Measurements from ENCODE around the gene RBM15.

Gene RBM15

GRCh38 chr1:110336300-110337039 lies 2.7 kb upstream of the RBM15 start:
- DNase-seq (ENCODE audit: insufficient read length, low spot score): no peak
- TF ChIP-seq SPI1 (IDR thresholded peaks at IDR 0.05; ENCODE audit: low read depth, low read length) (no peak), POU2F2 (IDR thresholded peaks at IDR 0.05; ENCODE audit: low read depth, low read length) (no peak), TAF1 (IDR thresholded peaks at IDR 0.05; ENCODE audit: low read depth, low read length) (no peak), POLR2AphosphoS5 (IDR thresholded peaks at IDR 0.05; ENCODE audit: low read depth, low read length) (no peak), POLR2A (IDR thresholded peaks at IDR 0.05; ENCODE audit: low read depth, low read length) (no peak), PAX5 (IDR thresholded peaks at IDR 0.05; ENCODE audit: insufficient read depth, low read length, severe bottlenecking) (no peak)
- no peak for FAIRE-seq

GRCh38 chr1:110337704-110338308 lies 1.4 kb upstream of the RBM15 start:
- DNase-seq (ENCODE audit: insufficient read length, low spot score) (peak; percentile 22), FAIRE-seq (peak; percentile 43)
- TF ChIP-seq POLR2A (IDR thresholded peaks at IDR 0.05; ENCODE audit: low read depth, low read length) (peak; percentile 15; the same call in 1 of the 2 replicates), TAF1 (IDR thresholded peaks at IDR 0.05; ENCODE audit: low read depth, low read length) (no peak)

DNA sequence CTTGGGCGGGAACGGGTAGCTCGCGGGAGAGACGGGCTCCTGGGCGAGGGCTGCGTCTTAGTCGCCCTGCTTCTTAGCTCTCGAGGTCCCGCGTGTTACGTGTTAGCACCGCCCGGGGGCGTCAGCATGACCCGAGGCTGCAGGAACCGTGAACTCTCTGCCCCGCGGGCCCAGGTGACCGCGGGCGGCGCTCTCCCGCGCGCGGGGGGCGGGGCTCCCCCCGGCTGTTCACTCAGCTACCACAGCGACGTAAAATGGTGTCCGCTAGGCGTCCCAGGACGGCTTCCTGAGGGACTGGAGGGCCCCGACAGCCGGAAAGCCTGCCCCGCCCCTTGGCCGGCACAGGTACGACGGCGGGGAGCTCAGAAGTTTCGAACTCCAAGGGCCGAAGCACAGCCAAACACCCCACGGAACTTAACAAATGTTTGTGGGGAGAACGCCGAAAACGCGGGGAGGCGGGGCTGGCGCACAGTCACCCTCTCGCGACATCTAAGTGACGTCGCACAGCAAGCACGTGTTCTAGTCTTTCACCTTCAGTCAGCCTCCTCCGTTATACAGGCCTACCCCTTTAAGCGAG lies 780 bp upstream of the RBM15 start:
- TF ChIP-seq POLR2A (IDR thresholded peaks at IDR 0.05; ENCODE audit: low read depth, low read length) (peak; percentile 75), SPI1 (IDR thresholded peaks at IDR 0.05; ENCODE audit: low read depth, low read length) (no peak), POU2F2 (IDR thresholded peaks at IDR 0.05; ENCODE audit: low read depth, low read length) (peak; percentile 66; the same call in 1 of the 2 replicates), TAF1 (IDR thresholded peaks at IDR 0.05; ENCODE audit: low read depth, low read length) (peak; percentile 74), PAX5 (IDR thresholded peaks at IDR 0.05; ENCODE audit: insufficient read depth, low read length, severe bottlenecking) (no peak), POLR2AphosphoS5 (IDR thresholded peaks at IDR 0.05; ENCODE audit: low read depth, low read length) (peak; percentile 58)
- DNase-seq (ENCODE audit: insufficient read length, low spot score): peak; percentile 59
- FAIRE-seq: no peak

- TF ChIP-seq TAF1 (IDR thresholded peaks at IDR 0.05; ENCODE audit: low read depth, low read length) (peak; percentile 99), POLR2AphosphoS5 (IDR thresholded peaks at IDR 0.05; ENCODE audit: low read depth, low read length) (peak; percentile 91), PAX5 (IDR thresholded peaks at IDR 0.05; ENCODE audit: insufficient read depth, low read length, severe bottlenecking) (no peak), POLR2A (IDR thresholded peaks at IDR 0.05; ENCODE audit: low read depth, low read length) (peak; percentile 84)
- peak; percentile 51 for FAIRE-seq
- peak; percentile 18 for DNase-seq (ENCODE audit: insufficient read length, low spot score)
Measured at GRCh38 chr1:110339407-110340206, 430 bp downstream of the RBM15 start.

DNA sequence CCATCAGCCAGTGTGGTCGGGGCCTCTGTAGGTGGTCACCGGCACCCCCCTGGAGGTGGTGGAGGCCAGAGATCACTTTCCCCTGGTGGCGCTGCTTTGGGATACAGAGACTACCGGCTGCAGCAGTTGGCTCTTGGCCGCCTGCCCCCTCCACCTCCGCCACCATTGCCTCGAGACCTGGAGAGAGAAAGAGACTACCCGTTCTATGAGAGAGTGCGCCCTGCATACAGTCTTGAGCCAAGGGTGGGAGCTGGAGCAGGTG lies 961 bp downstream of the RBM15 start:
- DNase-seq (ENCODE audit: insufficient read length, low spot score) (no peak), FAIRE-seq (peak; percentile 16)
- TF ChIP-seq PAX5 (IDR thresholded peaks at IDR 0.05; ENCODE audit: insufficient read depth, low read length, severe bottlenecking): no peak

DNA sequence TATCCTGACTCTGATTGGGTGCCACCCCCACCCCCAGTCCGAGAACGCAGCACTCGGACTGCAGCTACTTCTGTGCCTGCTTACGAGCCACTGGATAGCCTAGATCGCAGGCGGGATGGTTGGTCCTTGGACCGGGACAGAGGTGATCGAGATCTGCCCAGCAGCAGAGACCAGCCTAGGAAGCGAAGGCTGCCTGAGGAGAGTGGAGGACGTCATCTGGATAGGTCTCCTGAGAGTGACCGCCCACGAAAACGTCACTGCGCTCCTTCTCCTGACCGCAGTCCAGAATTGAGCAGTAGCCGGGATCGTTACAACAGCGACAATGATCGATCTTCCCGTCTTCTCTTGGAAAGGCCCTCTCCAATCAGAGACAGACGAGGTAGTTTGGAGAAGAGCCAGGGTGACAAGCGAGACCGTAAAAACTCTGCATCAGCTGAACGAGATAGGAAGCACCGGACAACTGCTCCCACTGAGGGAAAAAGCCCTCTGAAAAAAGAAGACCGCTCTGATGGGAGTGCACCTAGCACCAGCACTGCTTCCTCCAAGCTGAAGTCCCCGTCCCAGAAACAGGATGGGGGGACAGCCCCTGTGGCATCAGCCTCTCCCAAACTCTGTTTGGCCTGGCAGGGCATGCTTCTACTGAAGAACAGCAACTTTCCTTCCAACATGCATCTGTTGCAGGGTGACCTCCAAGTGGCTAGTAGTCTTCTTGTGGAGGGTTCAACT lies 2.1 kb downstream of the RBM15 start:
- TF ChIP-seq PAX5 (IDR thresholded peaks at IDR 0.05; ENCODE audit: insufficient read depth, low read length, severe bottlenecking): no peak
- TF ChIP-seq POU2F2 (IDR thresholded peaks at IDR 0.05; ENCODE audit: low read depth, low read length): no peak
- no peak for TF ChIP-seq POLR2AphosphoS5 (IDR thresholded peaks at IDR 0.05; ENCODE audit: low read depth, low read length)
- TF ChIP-seq POLR2A (IDR thresholded peaks at IDR 0.05; ENCODE audit: low read depth, low read length): 0 out of 2 replicates have a peak, but pooled peaks have one; percentile 17
- TF ChIP-seq TAF1 (IDR thresholded peaks at IDR 0.05; ENCODE audit: low read depth, low read length): no peak
- no peak for TF ChIP-seq SPI1 (IDR thresholded peaks at IDR 0.05; ENCODE audit: low read depth, low read length)
- DNase-seq (ENCODE audit: insufficient read length, low spot score) (no peak), FAIRE-seq (no peak)

- no peak for DNase-seq (ENCODE audit: insufficient read length, low spot score)
- no peak for FAIRE-seq
- no peak for TF ChIP-seq TAF1 (IDR thresholded peaks at IDR 0.05; ENCODE audit: low read depth, low read length)
- TF ChIP-seq POLR2AphosphoS5 (IDR thresholded peaks at IDR 0.05; ENCODE audit: low read depth, low read length): peak; percentile 22; the same call in 1 of the 2 replicates
- 0 out of 2 replicates have a peak, but pooled peaks have one; percentile 31 for TF ChIP-seq POLR2A (IDR thresholded peaks at IDR 0.05; ENCODE audit: low read depth, low read length)
Measured at GRCh38 chr1:110341872-110342331, 2.7 kb downstream of the RBM15 start.

DNA sequence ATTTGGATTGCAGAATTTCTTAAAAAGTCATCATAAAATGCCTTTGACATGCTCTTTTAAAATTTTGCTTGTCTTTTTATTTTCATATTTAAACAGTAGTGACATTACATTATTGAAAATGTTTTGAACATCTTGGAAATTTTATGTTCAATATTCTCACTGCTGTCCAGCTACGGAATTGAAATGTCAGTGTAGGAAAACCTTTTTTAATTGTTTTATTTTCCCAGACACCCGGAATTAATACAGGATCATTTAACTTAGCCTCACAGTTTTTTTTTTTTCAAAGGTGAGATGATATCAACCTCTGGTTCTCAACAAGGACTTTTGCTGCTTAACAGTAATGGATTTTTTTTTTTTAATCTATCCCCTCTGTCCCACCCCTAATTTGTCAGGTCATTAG lies 4.1 kb downstream of the RBM15 start:
- FAIRE-seq (no peak), DNase-seq (ENCODE audit: insufficient read length, low spot score) (no peak)
- TF ChIP-seq POLR2AphosphoS5 (IDR thresholded peaks at IDR 0.05; ENCODE audit: low read depth, low read length) (no peak), SPI1 (IDR thresholded peaks at IDR 0.05; ENCODE audit: low read depth, low read length) (no peak), TAF1 (IDR thresholded peaks at IDR 0.05; ENCODE audit: low read depth, low read length) (no peak), PAX5 (IDR thresholded peaks at IDR 0.05; ENCODE audit: insufficient read depth, low read length, severe bottlenecking) (no peak), POLR2A (IDR thresholded peaks at IDR 0.05; ENCODE audit: low read depth, low read length) (no peak), POU2F2 (IDR thresholded peaks at IDR 0.05; ENCODE audit: low read depth, low read length) (no peak)

GRCh38 chr1:110344152-110344551 lies 5.0 kb downstream of the RBM15 start:
- DNase-seq (ENCODE audit: insufficient read length, low spot score): no peak

More at GRCh38 chr1:110344152-110344551, 5.0 kb downstream of the RBM15 start:
- no peak for FAIRE-seq
- TF ChIP-seq POLR2AphosphoS5 (IDR thresholded peaks at IDR 0.05; ENCODE audit: low read depth, low read length) (no peak), POLR2A (IDR thresholded peaks at IDR 0.05; ENCODE audit: low read depth, low read length) (no peak), PAX5 (IDR thresholded peaks at IDR 0.05; ENCODE audit: insufficient read depth, low read length, severe bottlenecking) (no peak), SPI1 (IDR thresholded peaks at IDR 0.05; ENCODE audit: low read depth, low read length) (no peak)
